ENCODE data around the gene TMEM203. TPM values are rescaled to one million over a fixed set of nuclear protein-coding genes. Genes with fewer than 3 reads are reported as not detected.

Gene TMEM203
- total and polyA plus RNA-seq, 2 of the 13 experiments (the other 11 are each of a cell fraction or from before 2014, with no cell fraction given) = 23.4 to 36.7 TPM

DNA sequence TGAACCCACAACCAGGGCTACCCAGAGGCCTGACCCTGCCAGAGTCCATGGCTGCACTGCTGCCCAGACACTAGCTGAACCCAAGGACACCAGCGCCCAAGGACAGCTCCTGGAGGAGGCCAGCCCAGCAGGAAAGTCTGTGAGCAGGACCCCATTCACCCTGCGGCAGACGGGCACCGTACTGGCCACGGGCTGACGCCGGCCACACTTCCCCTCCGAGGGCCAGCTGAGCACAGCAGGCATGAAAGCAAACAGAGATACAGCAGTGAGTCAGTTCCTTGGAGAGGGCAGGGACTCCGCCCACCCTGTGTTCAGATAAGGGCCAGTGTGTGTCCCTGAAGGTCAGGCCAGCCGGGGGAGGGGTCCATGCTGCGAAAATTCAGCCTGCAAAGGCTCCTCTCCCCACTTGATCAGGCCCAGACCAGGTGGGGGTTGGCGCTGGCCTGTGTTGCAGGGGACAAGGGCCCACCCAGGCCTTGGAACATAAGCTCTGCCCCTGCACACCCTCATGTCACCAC is 13.4 kb upstream of the TMEM203 start (continued):
- TF ChIP-seq, protein P1, sequence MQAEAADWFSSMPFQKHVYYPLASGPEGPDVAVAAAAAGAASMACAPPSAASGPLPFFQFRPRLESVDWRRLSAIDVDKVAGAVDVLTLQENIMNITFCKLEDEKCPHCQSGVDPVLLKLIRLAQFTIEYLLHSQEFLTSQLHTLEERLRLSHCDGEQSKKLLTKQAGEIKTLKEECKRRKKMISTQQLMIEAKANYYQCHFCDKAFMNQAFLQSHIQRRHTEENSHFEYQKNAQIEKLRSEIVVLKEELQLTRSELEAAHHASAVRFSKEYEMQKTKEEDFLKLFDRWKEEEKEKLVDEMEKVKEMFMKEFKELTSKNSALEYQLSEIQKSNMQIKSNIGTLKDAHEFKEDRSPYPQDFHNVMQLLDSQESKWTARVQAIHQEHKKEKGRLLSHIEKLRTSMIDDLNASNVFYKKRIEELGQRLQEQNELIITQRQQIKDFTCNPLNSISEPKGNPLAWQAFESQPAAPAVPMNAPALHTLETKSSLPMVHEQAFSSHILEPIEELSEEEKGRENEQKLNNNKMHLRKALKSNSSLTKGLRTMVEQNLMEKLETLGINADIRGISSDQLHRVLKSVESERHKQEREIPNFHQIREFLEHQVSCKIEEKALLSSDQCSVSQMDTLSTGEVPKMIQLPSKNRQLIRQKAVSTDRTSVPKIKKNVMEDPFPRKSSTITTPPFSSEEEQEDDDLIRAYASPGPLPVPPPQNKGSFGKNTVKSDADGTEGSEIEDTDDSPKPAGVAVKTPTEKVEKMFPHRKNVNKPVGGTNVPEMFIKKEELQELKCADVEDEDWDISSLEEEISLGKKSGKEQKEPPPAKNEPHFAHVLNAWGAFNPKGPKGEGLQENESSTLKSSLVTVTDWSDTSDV (CRISPR knock-in tag; IDR thresholded peaks at IDR 0.05) = peak; percentile 80; the same call in 1 of the 2 replicates
- TF ChIP-seq, protein P2, sequence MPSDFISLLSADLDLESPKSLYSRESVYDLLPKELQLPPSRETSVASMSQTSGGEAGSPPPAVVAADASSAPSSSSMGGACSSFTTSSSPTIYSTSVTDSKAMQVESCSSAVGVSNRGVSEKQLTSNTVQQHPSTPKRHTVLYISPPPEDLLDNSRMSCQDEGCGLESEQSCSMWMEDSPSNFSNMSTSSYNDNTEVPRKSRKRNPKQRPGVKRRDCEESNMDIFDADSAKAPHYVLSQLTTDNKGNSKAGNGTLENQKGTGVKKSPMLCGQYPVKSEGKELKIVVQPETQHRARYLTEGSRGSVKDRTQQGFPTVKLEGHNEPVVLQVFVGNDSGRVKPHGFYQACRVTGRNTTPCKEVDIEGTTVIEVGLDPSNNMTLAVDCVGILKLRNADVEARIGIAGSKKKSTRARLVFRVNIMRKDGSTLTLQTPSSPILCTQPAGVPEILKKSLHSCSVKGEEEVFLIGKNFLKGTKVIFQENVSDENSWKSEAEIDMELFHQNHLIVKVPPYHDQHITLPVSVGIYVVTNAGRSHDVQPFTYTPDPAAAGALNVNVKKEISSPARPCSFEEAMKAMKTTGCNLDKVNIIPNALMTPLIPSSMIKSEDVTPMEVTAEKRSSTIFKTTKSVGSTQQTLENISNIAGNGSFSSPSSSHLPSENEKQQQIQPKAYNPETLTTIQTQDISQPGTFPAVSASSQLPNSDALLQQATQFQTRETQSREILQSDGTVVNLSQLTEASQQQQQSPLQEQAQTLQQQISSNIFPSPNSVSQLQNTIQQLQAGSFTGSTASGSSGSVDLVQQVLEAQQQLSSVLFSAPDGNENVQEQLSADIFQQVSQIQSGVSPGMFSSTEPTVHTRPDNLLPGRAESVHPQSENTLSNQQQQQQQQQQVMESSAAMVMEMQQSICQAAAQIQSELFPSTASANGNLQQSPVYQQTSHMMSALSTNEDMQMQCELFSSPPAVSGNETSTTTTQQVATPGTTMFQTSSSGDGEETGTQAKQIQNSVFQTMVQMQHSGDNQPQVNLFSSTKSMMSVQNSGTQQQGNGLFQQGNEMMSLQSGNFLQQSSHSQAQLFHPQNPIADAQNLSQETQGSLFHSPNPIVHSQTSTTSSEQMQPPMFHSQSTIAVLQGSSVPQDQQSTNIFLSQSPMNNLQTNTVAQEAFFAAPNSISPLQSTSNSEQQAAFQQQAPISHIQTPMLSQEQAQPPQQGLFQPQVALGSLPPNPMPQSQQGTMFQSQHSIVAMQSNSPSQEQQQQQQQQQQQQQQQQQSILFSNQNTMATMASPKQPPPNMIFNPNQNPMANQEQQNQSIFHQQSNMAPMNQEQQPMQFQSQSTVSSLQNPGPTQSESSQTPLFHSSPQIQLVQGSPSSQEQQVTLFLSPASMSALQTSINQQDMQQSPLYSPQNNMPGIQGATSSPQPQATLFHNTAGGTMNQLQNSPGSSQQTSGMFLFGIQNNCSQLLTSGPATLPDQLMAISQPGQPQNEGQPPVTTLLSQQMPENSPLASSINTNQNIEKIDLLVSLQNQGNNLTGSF (CRISPR knock-in tag; IDR thresholded peaks at IDR 0.05) = no peak
- peak; percentile 87 for TF ChIP-seq ZNF891 (CRISPR knock-in tag; IDR thresholded peaks at IDR 0.05)
- TF ChIP-seq, protein P3, sequence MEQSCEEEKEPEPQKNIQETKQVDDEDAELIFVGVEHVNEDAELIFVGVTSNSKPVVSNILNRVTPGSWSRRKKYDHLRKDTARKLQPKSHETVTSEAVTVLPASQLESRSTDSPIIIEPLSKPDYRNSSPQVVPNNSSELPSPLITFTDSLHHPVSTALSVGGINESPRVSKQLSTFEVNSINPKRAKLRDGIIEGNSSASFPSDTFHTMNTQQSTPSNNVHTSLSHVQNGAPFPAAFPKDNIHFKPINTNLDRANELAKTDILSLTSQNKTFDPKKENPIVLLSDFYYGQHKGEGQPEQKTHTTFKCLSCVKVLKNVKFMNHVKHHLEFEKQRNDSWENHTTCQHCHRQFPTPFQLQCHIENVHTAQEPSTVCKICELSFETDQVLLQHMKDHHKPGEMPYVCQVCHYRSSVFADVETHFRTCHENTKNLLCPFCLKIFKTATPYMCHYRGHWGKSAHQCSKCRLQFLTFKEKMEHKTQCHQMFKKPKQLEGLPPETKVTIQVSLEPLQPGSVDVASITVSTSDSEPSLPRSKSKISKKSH (CRISPR knock-in tag; IDR thresholded peaks at IDR 0.05; ENCODE audit: borderline replicate concordance) = peak; percentile 87; the same call in 1 of the 2 replicates
- peak; percentile 75 for TF ChIP-seq HDAC2 (CRISPR knock-in tag; IDR thresholded peaks at IDR 0.05)
- TF ChIP-seq MXD4 (CRISPR knock-in tag; IDR thresholded peaks at IDR 0.05) = peak; percentile 62; the same call in 1 of the 2 replicates
- TF ChIP-seq, protein P4, sequence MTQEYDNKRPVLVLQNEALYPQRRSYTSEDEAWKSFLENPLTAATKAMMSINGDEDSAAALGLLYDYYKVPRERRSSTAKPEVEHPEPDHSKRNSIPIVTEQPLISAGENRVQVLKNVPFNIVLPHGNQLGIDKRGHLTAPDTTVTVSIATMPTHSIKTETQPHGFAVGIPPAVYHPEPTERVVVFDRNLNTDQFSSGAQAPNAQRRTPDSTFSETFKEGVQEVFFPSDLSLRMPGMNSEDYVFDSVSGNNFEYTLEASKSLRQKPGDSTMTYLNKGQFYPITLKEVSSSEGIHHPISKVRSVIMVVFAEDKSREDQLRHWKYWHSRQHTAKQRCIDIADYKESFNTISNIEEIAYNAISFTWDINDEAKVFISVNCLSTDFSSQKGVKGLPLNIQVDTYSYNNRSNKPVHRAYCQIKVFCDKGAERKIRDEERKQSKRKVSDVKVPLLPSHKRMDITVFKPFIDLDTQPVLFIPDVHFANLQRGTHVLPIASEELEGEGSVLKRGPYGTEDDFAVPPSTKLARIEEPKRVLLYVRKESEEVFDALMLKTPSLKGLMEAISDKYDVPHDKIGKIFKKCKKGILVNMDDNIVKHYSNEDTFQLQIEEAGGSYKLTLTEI (CRISPR knock-in tag; conservative IDR thresholded peaks at IDR 0.05) = no peak
- TF ChIP-seq, protein P5, sequence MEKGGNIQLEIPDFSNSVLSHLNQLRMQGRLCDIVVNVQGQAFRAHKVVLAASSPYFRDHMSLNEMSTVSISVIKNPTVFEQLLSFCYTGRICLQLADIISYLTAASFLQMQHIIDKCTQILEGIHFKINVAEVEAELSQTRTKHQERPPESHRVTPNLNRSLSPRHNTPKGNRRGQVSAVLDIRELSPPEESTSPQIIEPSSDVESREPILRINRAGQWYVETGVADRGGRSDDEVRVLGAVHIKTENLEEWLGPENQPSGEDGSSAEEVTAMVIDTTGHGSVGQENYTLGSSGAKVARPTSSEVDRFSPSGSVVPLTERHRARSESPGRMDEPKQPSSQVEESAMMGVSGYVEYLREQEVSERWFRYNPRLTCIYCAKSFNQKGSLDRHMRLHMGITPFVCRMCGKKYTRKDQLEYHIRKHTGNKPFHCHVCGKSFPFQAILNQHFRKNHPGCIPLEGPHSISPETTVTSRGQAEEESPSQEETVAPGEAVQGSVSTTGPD (CRISPR knock-in tag; IDR thresholded peaks at IDR 0.05) = no peak
- TF ChIP-seq ZFX (CRISPR knock-in tag; IDR thresholded peaks at IDR 0.05; ENCODE audit: low read depth) = peak; percentile 61
- TF ChIP-seq NFYC (CRISPR knock-in tag; IDR thresholded peaks at IDR 0.05) = 0 out of 2 replicates have a peak, but pooled peaks have one; percentile 33
- TF ChIP-seq ZNF335 (CRISPR knock-in tag; IDR thresholded peaks at IDR 0.05) = 0 out of 2 replicates have a peak, but pooled peaks have one; percentile 60
- TF ChIP-seq HMG20A (CRISPR knock-in tag; IDR thresholded peaks at IDR 0.05; ENCODE audit: borderline replicate concordance) = peak; percentile 31; the same call in 1 of the 2 replicates
- 0 out of 2 replicates have a peak, but pooled peaks have one; percentile 53 for TF ChIP-seq SRY (CRISPR knock-in tag; IDR thresholded peaks at IDR 0.05)
- TF ChIP-seq ZNF292 (CRISPR knock-in tag; IDR thresholded peaks at IDR 0.05; ENCODE audit: borderline replicate concordance, low read depth) = peak; percentile 37; the same call in 1 of the 2 replicates
- TF ChIP-seq HNRNPL (IDR thresholded peaks at IDR 0.05; ENCODE audit: low read depth, low read length) = peak; percentile 95
- peak; percentile 70; the same call in 1 of the 2 replicates for TF ChIP-seq ZFP37 (CRISPR knock-in tag; IDR thresholded peaks at IDR 0.05; ENCODE audit: borderline replicate concordance)
